IPS-18a (cell line): ENCODE data around the gene MYH7B.

Experiments
- H3K27ac ChIP-seq: one replicate; pipeline ENCODE4 v1.5.1; 2013; ENCODE audit warnings: low read length
- H3K27me3 ChIP-seq: one replicate; pipeline ENCODE4 v1.6.1; 2013; ENCODE audit warnings: mild to moderate bottlenecking, low read length; ENCODE audit not compliant: control insufficient read depth, insufficient read depth
- H3K36me3 ChIP-seq: one replicate; pipeline ENCODE4 v1.6.1; 2013; ENCODE audit warnings: low read depth, low read length; ENCODE audit not compliant: control insufficient read depth
- H3K4me1 ChIP-seq: one replicate; pipeline ENCODE4 v1.6.1; 2013; ENCODE audit warnings: low read depth, low read length; ENCODE audit not compliant: control insufficient read depth
- H3K4me3 ChIP-seq: one replicate; pipeline ENCODE4 v1.5.1; 2013; ENCODE audit warnings: low read length
- H3K9ac ChIP-seq: one replicate; pipeline ENCODE4 v1.6.1; 2013; ENCODE audit warnings: mild to moderate bottlenecking, low read length, moderate library complexity
- H3K9me3 ChIP-seq: one replicate; pipeline ENCODE4 v1.6.1; 2013; ENCODE audit warnings: low read depth, low read length; ENCODE audit not compliant: control insufficient read depth

MYH7B gene

DNA sequence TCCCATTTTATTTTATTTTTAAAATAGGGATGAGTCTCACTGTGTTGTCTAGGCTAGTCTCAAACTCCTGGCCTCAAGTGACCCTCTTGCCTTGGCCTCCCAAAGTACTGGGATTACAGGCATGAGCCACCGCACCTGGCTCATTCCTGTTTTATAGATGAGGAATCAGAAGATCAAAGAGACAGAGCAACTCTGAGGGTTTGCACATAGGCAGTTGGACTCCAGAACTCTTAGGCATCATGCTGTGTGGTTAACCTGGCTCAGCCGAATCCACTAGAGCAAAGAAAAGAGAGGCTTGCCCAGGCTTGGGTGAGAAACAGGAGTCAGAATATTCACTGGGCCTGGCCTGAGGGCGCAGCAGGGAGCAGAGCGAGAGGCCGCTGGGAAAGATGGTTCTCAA, 9.4 kb downstream of the MYH7B start:
- Histone ChIP-seq H3K27me3 (no peaks in the 10 kb centered on the region), H3K4me3 (no peak overlapping the region), H3K9me3 (no peaks in the 10 kb centered on the region), H3K4me1 (no peaks in the 10 kb centered on the region), H3K27ac (no peak overlapping the region), H3K9ac (no peak overlapping the region), H3K36me3 (no peaks in the 10 kb centered on the region)

DNA sequence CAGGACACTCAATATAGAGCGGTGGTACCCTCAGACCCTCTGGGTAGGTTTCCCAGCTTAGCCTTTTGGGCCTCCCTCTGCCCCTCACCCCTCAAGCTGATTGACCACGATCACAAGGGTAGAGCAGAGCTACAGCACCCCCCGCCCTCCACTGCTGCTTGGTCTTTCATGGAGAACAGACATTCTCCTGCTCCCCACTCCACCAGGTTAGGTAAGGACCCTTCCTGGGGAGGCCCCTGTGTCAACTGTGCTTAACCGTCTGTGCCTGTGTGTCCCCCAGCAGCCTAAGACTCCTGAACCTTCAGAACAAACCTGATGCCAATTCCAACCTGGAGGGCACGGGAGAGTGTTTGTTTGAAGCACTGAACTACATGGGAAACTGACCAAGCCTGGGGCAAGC, 11.8 kb downstream of the MYH7B start:
- Histone ChIP-seq H3K27me3 (no peaks in the 10 kb centered on the region), H3K4me3 (no peak overlapping the region), H3K4me1 (no peaks in the 10 kb centered on the region), H3K27ac (no peak overlapping the region), H3K9me3 (no peaks in the 10 kb centered on the region), H3K36me3 (no peaks in the 10 kb centered on the region), H3K9ac (no peak overlapping the region)

DNA sequence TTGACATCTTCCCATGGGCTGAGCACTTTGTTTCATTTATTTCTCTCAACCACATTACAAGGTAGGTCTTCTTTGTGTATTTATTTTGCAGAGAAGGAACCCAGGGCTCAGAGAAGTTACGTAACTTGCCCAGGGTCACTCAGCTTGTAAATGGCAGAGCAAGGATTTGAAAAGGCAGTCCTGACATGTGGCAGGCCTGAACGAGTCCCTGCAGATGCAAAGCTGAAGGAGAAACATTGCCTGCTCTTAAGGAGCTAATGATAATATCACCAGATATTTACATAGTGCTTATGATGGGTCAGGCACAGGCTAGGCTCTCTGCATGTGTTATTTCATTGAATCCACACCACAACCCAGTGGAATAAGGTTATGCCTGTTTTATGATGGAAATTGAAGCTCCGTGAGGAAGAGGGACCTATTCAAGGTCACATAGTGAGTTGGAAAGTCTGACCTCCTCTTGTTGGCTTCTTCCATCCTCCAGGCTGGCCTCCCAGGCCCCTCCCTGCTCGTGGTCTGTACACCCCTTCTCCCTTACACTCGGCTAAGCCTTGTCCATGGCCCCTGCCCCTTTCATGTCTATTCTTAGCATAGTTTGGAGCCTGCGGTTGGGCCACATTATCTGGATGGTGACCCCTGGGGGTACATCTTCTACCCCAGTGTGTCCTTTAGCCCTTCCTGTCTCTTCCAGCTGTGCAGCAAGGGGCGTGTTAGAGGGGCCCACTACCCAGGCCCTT, 12.5 kb downstream of the MYH7B start:
- Histone ChIP-seq H3K9ac (no peak overlapping the region), H3K36me3 (no peaks in the 10 kb centered on the region), H3K27ac (no peak overlapping the region), H3K4me1 (no peaks in the 10 kb centered on the region), H3K27me3 (no peaks in the 10 kb centered on the region), H3K9me3 (no peaks in the 10 kb centered on the region), H3K4me3 (no peak overlapping the region)

DNA sequence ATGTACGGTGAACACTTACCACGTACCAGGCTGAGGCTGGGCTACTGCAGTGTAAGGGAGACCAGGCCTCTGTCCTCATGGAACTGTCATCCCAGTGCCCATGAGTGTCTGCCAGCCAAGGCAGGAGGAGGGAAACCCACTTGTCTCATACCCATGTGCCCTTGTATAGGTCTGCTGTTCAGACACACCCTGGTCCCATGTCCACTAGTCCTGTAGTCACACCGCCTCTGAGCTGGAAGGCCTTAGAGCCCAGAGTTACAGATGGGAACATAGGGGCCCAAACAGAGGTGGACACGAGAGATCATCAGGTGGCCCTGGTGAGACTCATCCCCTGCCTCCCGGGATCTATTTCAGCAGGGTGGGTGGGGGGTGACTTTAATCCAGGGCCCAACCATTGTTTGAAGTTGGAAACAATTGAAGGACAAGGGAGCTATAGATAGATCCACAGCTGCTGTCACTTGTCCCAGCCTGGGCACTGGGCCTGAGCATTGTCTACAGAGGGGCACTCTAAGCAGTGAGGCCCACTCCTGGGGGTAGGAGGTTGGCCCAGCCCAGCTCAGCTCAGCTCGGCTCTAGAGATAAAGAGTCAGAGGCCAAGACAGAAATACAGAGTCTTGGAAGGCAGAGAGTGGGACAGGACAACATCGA, 14.6 kb downstream of the MYH7B start:
- H3K27ac ChIP-seq: no peak overlapping the region
- no peaks in the 10 kb centered on the region for H3K27me3 ChIP-seq
- H3K9ac ChIP-seq: no peak overlapping the region
- no peaks in the 10 kb centered on the region for H3K36me3 ChIP-seq
- no peaks in the 10 kb centered on the region for H3K4me1 ChIP-seq
- no peak overlapping the region for H3K4me3 ChIP-seq
- H3K9me3 ChIP-seq: no peaks in the 10 kb centered on the region

DNA sequence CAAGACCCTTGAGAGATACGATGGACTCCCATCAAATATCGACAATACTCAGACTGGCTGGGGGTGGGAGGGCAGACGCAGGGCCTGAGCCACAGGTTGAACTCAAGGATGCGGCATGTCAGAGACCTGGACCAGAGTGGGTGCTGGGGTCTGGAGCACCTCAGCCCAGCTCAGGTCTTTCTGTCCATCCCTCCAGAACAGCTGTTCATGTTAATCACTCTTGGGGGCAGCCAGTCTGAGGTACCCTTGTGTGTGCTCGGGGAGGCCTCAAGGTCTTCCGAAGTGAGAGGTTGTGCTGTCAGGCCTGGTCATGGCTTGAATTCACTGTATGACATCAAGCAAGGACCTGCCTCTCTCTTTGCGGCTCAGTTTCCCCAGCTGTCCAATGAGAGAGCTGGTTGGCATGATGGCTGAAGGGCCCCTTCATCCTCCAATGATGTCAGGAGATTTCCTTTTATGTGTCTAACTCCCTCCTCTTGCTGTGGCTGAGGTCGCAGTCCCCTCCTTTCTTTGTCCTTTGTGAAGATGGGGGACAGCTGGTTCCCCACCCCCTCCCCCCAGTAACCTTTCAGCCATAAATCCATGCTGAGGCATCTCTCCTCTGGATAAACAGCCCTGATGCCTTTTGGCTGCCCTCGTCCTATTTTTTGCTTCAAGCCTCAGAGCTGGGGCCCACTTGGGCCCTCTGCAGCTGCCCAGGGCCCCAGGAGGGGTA, 15.3 kb downstream of the MYH7B start:
- H3K4me3 ChIP-seq: no peak overlapping the region
- no peaks in the 10 kb centered on the region for H3K27me3 ChIP-seq
- H3K27ac ChIP-seq: no peak overlapping the region
- no peak overlapping the region for H3K9ac ChIP-seq
- H3K36me3 ChIP-seq: no peaks in the 10 kb centered on the region
- H3K9me3 ChIP-seq: no peaks in the 10 kb centered on the region
- H3K4me1 ChIP-seq: no peaks in the 10 kb centered on the region

DNA sequence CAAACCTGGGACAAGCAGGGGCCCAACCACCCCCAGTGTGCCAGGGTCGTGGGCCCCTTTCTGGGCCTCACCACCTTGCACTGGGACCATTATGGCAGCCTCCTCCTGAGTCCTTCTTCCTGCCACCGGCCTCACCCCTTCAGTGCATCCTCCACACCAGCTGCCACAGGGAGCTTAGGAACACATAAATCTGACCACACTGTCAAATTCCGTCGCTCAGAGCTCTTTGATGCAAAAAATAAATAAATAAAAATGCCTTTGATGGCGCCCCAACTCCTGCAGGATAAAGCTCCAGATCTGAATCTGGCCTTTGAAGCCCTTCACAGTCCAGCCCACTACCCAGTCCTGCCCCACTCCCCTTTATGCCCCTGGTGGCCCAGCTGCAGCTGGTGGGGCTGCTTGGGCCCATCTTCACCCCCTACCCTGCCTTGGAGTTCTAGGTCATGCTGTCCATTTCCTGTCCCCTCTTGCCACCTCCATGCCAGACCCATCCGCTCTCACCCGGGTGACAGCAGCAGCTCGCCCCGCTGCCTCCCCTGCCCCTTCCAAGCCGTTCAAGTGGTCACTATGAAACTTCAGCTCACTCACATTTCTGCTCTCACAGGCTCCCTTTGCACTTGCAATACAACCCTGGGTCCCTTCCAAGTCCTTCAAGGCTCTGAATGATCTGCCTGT, 16.0 kb downstream of the MYH7B start:
- Histone ChIP-seq H3K4me1 (no peaks in the 10 kb centered on the region), H3K9ac (no peak overlapping the region), H3K27me3 (no peaks in the 10 kb centered on the region), H3K36me3 (no peaks in the 10 kb centered on the region), H3K4me3 (no peak overlapping the region), H3K27ac (no peak overlapping the region), H3K9me3 (no peaks in the 10 kb centered on the region)

DNA sequence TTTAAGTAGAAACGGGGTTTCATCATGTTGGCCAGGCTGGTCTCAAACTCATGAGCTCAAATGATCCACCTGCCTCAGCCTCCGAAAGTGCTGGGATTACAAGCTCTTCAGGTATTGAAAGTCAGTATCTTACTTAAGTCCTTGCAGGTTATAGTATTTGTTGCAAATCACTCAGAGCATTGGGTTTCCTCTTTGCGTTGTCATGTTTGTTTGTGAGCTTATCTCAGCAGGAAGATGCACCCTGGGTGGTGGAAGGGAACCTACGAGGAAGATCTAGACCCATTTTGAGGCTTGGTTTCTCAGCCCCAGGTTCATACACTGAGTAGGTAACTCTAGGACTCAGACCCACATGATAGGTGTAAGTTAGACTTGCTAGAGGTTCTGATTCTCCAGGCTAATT, 18.6 kb downstream of the MYH7B start:
- Histone ChIP-seq H3K9ac (no peak overlapping the region), H3K27ac (no peak overlapping the region), H3K27me3 (no peaks in the 10 kb centered on the region), H3K4me3 (no peak overlapping the region), H3K4me1 (no peaks in the 10 kb centered on the region), H3K36me3 (no peaks in the 10 kb centered on the region), H3K9me3 (no peaks in the 10 kb centered on the region)

DNA sequence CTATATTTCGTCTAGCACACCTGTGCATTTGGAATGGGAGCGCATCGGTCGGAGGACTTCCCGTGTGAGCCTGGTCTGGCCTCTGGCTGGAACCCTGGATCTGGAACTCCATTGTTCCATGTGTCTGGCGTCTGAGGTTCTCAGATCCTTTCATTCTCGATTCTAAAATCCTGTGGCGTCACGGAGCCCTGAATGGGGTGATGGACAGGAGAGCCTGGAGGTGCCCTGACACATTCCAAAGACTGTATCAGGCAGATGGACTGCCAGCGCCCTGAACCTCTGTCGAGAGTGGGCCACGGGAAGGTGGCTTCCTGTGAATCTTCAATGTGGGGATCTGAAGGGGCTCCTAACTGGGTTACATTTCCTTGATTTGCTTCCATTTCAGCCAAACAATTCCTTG, 20.6 kb downstream of the MYH7B start:
- H3K4me3 ChIP-seq: no peak overlapping the region
- no peak overlapping the region for H3K27ac ChIP-seq
- H3K36me3 ChIP-seq: no peaks in the 10 kb centered on the region
- no peak overlapping the region for H3K9ac ChIP-seq
- H3K9me3 ChIP-seq: no peaks in the 10 kb centered on the region
- no peaks in the 10 kb centered on the region for H3K27me3 ChIP-seq
- no peaks in the 10 kb centered on the region for H3K4me1 ChIP-seq

DNA sequence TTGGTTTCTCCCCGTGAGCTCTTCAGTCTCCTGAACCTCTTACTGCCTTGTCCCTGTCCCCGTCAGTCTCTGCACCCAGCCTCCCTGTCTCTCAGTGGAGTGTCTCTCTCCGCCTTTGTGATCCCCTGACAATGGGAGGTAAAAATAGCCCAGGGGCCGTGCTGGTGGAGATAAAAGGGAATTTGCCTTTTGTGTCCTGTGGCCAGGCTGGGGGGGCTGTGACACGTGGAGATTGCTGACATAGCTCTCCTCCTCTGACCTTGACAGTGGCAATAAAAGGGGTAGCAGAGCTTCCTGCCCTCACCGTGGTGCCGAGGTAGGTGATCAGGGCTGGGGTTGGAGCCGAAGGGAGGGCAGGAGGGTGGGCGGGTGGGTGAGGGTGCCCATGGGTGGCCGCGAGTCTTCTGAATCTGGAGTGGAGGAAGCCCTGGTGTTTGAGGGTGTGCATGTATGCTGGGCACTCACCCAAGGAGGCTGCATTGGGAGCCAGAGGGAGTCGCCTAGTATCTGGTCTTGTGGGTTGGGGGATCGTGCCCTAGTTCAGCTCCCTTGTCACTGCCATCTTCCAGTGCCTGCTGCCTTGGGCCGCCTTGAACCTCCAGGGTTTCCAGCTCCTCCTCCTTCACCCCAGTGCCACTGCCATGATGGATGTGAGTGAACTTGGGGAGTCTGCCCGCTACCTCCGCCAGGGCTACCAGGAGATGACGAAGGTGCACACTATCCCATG, 21.9 kb downstream of the MYH7B start:
- Histone ChIP-seq H3K4me3 (no peak overlapping the region), H3K27ac (no peak overlapping the region), H3K9me3 (no peaks in the 10 kb centered on the region), H3K9ac (no peak overlapping the region), H3K4me1 (no peaks in the 10 kb centered on the region), H3K36me3 (no peaks in the 10 kb centered on the region), H3K27me3 (peaks cover 6% of the 10 kb centered on the region)

DNA sequence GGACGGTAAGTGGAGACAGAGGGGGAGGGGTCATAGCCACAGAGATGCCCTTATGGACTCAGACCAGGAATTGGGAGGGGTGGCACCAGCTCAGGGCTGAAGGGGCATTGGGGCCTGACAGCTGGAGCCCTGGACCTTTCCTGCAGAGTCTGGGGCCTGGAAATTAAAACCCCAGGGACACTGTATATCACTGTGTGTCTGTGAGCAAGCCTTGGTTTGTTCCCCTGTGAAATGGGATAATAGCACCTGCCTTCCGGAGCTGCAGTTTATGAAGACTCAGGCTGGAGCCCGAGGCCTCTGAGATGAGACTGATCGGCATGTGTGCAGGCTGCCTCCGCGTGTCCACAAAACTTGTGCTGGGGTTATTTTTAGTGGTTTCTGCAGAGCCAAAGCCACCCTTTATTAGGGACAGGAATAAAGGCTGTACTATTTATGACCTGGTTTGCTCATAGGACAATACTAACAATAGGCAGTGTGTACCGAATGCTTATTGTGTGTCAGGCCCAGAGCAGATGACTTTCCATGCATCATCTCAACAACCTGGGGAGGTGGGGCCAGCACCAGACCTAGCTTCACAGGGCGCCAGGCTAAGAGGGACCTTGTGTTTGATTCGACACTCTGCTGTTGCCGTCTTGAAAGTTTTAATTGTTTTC, 22.6 kb downstream of the MYH7B start:
- H3K4me1 ChIP-seq: peaks cover 2% of the 10 kb centered on the region
- H3K9ac ChIP-seq: no peak overlapping the region
- H3K9me3 ChIP-seq: no peaks in the 10 kb centered on the region
- H3K27ac ChIP-seq: no peak overlapping the region
- no peaks in the 10 kb centered on the region for H3K36me3 ChIP-seq
- no peak overlapping the region for H3K4me3 ChIP-seq
- peaks cover 13% of the 10 kb centered on the region for H3K27me3 ChIP-seq
